ENCODE measurements around the gene SMAD1. TPM values are rescaled to one million over a fixed set of nuclear protein-coding genes. Genes with fewer than 3 reads are reported as not detected.
A peak's percentile ranks its signal among the peaks of the same experiment; 100 is the strongest.

The SMAD1 gene
- total and polyA plus RNA-seq, 2 donors (not counting 1 experiment from before 2014, with no cell fraction given): 13.0 to 25.1 TPM

DNA sequence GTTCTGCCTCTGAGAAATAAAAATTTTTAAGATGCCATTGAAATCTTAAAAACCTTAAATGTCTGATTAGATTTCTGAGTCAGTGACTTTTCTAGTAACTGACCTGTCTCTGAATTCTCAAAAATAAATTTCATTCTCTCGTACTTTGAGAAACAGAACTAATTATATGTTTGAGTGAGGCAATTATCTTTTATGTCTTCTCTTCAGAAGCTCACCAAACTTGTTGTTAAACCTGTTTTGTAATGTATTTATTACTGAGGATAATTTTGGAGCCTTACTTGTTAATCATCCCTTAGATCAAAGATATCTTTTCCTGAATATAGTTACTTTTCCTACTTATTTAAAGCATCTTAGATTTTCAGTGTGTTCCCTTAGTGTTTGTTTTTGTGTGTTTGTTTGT lies 73.0 kb downstream of the SMAD1 start:
- H3K27ac ChIP-seq (ENCODE audit: insufficient read depth, low read length): no peak overlapping the region
- H3K9me3 ChIP-seq (ENCODE audit: control insufficient read depth, insufficient read depth, low read depth, low read length): no peaks in the 10 kb centered on the region
- no peaks in the 10 kb centered on the region for H3K36me3 ChIP-seq (ENCODE audit: control insufficient read depth, insufficient read depth, low read length)
- no peak overlapping the region for H3K4me3 ChIP-seq (replicated peaks in 1 of 4; ENCODE audit: control extremely low read depth in 1 of 4, insufficient read depth in 1 of 4, low read depth in 3 of 4, low read length in 4 of 4)
- no peaks in the 10 kb centered on the region for H4K20me1 ChIP-seq (ENCODE audit: control insufficient read depth, extremely low read depth, insufficient read depth, low read length)
- no peaks in the 10 kb centered on the region for H3K4me1 ChIP-seq (ENCODE audit: control insufficient read depth, extremely low read depth, insufficient read depth, low read length)
- no peaks in the 10 kb centered on the region for H3K27me3 ChIP-seq (ENCODE audit: control insufficient read depth, insufficient read depth, low read length)
- TF ChIP-seq, protein P1, sequence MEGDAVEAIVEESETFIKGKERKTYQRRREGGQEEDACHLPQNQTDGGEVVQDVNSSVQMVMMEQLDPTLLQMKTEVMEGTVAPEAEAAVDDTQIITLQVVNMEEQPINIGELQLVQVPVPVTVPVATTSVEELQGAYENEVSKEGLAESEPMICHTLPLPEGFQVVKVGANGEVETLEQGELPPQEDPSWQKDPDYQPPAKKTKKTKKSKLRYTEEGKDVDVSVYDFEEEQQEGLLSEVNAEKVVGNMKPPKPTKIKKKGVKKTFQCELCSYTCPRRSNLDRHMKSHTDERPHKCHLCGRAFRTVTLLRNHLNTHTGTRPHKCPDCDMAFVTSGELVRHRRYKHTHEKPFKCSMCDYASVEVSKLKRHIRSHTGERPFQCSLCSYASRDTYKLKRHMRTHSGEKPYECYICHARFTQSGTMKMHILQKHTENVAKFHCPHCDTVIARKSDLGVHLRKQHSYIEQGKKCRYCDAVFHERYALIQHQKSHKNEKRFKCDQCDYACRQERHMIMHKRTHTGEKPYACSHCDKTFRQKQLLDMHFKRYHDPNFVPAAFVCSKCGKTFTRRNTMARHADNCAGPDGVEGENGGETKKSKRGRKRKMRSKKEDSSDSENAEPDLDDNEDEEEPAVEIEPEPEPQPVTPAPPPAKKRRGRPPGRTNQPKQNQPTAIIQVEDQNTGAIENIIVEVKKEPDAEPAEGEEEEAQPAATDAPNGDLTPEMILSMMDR (conservative IDR thresholded peaks at IDR 0.05 in 1 of 2, IDR thresholded peaks at IDR 0.05 in 1 of 2; ENCODE audit: low read depth in 1 of 2, low read length in 2 of 2): no peak
- no peak for TF ChIP-seq EZH2 (IDR thresholded peaks at IDR 0.05; ENCODE audit: low read length, missing control alignments)
- no peak for DNase-seq (ENCODE audit: low read depth in 2 of 2)
- H3K9ac ChIP-seq (ENCODE audit: insufficient read depth, low read length): no peak overlapping the region
- H3K4me2 ChIP-seq (ENCODE audit: extremely low read depth, insufficient read depth, low read length): no peak overlapping the region
- no peaks in the 10 kb centered on the region for H3K79me2 ChIP-seq (ENCODE audit: control insufficient read depth, insufficient read depth, low read length)
- H2AFZ ChIP-seq (ENCODE audit: low read length): no peak overlapping the region

DNA sequence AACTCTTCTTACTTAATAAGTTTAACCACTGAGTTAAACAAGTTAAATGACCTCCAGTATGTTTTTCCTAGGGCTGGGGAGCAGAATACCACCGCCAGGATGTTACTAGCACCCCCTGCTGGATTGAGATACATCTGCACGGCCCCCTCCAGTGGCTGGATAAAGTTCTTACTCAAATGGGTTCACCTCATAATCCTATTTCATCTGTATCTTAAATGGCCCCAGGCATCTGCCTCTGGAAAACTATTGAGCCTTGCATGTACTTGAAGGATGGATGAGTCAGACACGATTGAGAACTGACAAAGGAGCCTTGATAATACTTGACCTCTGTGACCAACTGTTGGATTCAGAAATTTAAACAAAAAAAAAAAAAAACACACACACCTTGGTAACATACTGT lies 76.1 kb downstream of the SMAD1 start:
- DNase-seq (ENCODE audit: low read depth in 2 of 2): peak; percentile 60 to 82
- Histone ChIP-seq H3K4me1 (ENCODE audit: control insufficient read depth, extremely low read depth, insufficient read depth, low read length) (no peaks in the 10 kb centered on the region), H3K27me3 (ENCODE audit: control insufficient read depth, insufficient read depth, low read length) (no peaks in the 10 kb centered on the region), H3K27ac (ENCODE audit: insufficient read depth, low read length) (no peak overlapping the region), H4K20me1 (ENCODE audit: control insufficient read depth, extremely low read depth, insufficient read depth, low read length) (no peaks in the 10 kb centered on the region), H3K9ac (ENCODE audit: insufficient read depth, low read length) (no peak overlapping the region), H3K79me2 (ENCODE audit: control insufficient read depth, insufficient read depth, low read length) (no peaks in the 10 kb centered on the region), H2AFZ (ENCODE audit: low read length) (no peak overlapping the region), H3K9me3 (ENCODE audit: control insufficient read depth, insufficient read depth, low read depth, low read length) (no peaks in the 10 kb centered on the region), H3K36me3 (ENCODE audit: control insufficient read depth, insufficient read depth, low read length) (no peaks in the 10 kb centered on the region), H3K4me3 (replicated peaks in 1 of 4; ENCODE audit: control extremely low read depth in 1 of 4, insufficient read depth in 1 of 4, low read depth in 3 of 4, low read length in 4 of 4) (no peak overlapping the region), H3K4me2 (ENCODE audit: extremely low read depth, insufficient read depth, low read length) (no peak overlapping the region)
- TF ChIP-seq, protein P1 (conservative IDR thresholded peaks at IDR 0.05 in 1 of 2, IDR thresholded peaks at IDR 0.05 in 1 of 2; ENCODE audit: low read depth in 1 of 2, low read length in 2 of 2): peak; percentile 98 to 99
- TF ChIP-seq EZH2 (IDR thresholded peaks at IDR 0.05; ENCODE audit: low read length, missing control alignments): no peak

DNA sequence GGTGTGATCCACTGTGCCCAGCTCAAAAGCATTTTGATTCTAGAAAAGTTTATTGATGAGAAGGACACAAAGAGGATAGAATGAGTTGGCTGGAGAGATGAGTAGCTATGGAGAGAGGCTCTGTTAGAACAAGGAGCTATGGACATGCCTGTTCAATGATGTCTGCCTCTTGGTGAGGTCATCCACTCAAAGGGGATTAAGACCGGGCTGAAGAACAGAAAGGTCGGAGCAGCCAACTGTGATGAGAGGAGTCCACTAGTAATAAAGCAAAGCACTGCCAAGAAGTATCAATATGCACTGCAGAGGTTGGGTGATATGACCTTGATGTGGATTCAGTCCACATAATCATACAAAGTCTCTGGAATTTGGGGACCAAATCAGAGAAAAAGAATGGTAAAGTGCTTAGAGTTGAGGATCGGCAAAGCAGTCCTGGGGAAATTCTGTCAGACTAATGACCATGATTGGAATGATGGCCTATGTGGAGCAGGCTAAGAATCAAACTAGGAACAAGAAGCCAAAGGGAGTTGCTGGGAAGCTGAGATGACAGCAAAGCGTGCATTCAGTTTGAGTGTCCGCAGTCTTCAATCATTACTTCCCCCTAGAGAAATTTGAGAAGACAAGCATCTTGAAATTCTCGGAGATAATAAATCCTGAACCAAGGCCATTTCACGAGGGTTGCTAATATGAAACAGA lies 81.8 kb downstream of the SMAD1 start:
- no peak overlapping the region for H2AFZ ChIP-seq (ENCODE audit: low read length)
- H3K4me2 ChIP-seq (ENCODE audit: extremely low read depth, insufficient read depth, low read length): no peak overlapping the region
- H3K9me3 ChIP-seq (ENCODE audit: control insufficient read depth, insufficient read depth, low read depth, low read length): no peaks in the 10 kb centered on the region
- no peaks in the 10 kb centered on the region for H3K36me3 ChIP-seq (ENCODE audit: control insufficient read depth, insufficient read depth, low read length)
- no peak for DNase-seq (ENCODE audit: low read depth in 2 of 2)
- H3K79me2 ChIP-seq (ENCODE audit: control insufficient read depth, insufficient read depth, low read length): no peaks in the 10 kb centered on the region
- no peak overlapping the region for H3K27ac ChIP-seq (ENCODE audit: insufficient read depth, low read length)
- H3K4me3 ChIP-seq (replicated peaks in 1 of 4; ENCODE audit: control extremely low read depth in 1 of 4, insufficient read depth in 1 of 4, low read depth in 3 of 4, low read length in 4 of 4): no peak overlapping the region
- no peak overlapping the region for H3K9ac ChIP-seq (ENCODE audit: insufficient read depth, low read length)
- TF ChIP-seq EZH2 (IDR thresholded peaks at IDR 0.05; ENCODE audit: low read length, missing control alignments): no peak
- TF ChIP-seq, protein P1 (conservative IDR thresholded peaks at IDR 0.05 in 1 of 2, IDR thresholded peaks at IDR 0.05 in 1 of 2; ENCODE audit: low read depth in 1 of 2, low read length in 2 of 2): no peak
- no peaks in the 10 kb centered on the region for H3K4me1 ChIP-seq (ENCODE audit: control insufficient read depth, extremely low read depth, insufficient read depth, low read length)
- H3K27me3 ChIP-seq (ENCODE audit: control insufficient read depth, insufficient read depth, low read length): no peaks in the 10 kb centered on the region
- no peaks in the 10 kb centered on the region for H4K20me1 ChIP-seq (ENCODE audit: control insufficient read depth, extremely low read depth, insufficient read depth, low read length)
